OCI-LY1 (cell line): ENCODE measurements around the gene DEFB131B.

Source experiments
- H2AFZ ChIP-seq: fragments of 200-600 bp; sonication (generic), shearing (Covaris generic); 2 replicates; pipeline ENCODE4 v1.6.0; 2014; ENCODE audit warnings: antibody characterized with exemption, mild to moderate bottlenecking, low read length
- H3F3A ChIP-seq: fragments of 200-600 bp; sonication (generic), shearing (Covaris generic); 2 replicates; pipeline ENCODE4 v1.6.0; 2014; ENCODE audit warnings: mild to moderate bottlenecking, antibody characterized with exemption, low read length, moderate library complexity; ENCODE audit not compliant: insufficient read depth
- H3K27ac ChIP-seq: fragments of 200-600 bp; sonication (generic); 2 replicates; pipeline ENCODE4 v1.5.1; 2014; ENCODE audit warnings: low read length, mixed run types, mild to moderate bottlenecking, low read depth; ENCODE audit not compliant: poor library complexity, severe bottlenecking
- H3K27me3 ChIP-seq: fragments of 200-600 bp; sonication (generic); 2 replicates; pipeline ENCODE4 v1.6.0; 2014; ENCODE audit warnings: antibody characterized with exemption, mild to moderate bottlenecking, low read length, moderate library complexity; ENCODE audit not compliant: insufficient read depth
- H3K36me3 ChIP-seq: fragments of 200-600 bp; sonication (generic); 2 replicates; pipeline ENCODE4 v1.6.1; 2014; ENCODE audit warnings: mild to moderate bottlenecking, antibody characterized with exemption, low read length, moderate library complexity, mixed read lengths; ENCODE audit not compliant: insufficient read depth
- H3K4me1 ChIP-seq: fragments of 200-600 bp; sonication (generic); 2 replicates; pipeline ENCODE4 v1.5.1; 2014; ENCODE audit warnings: mild to moderate bottlenecking, low read length, moderate library complexity; ENCODE audit not compliant: insufficient read depth, severe bottlenecking
- H3K4me2 ChIP-seq: fragments of 200-600 bp; sonication (generic), shearing (Covaris generic); 2 replicates; pipeline ENCODE4 v1.6.1; 2014; ENCODE audit warnings: low read length
- H3K4me3 ChIP-seq: fragments of 200-600 bp; sonication (generic); 2 replicates; pipeline ENCODE4 v1.5.1; 2014; ENCODE audit warnings: low read length, low read depth, mild to moderate bottlenecking, mixed read lengths; ENCODE audit not compliant: poor library complexity, severe bottlenecking
- H3K79me2 ChIP-seq: fragments of 200-600 bp; shearing (Covaris generic); 2 replicates; pipeline ENCODE4 v1.6.1; 2016; ENCODE audit warnings: mixed run types, low read length, mixed read lengths; ENCODE audit not compliant: insufficient read depth
- H3K9ac ChIP-seq: fragments of 200-600 bp; sonication (generic), shearing (Covaris generic); 2 replicates; pipeline ENCODE4 v1.6.1; 2014; ENCODE audit warnings: mild to moderate bottlenecking, low read length, mixed read lengths
- H3K9me2 ChIP-seq: fragments of 200-600 bp; sonication (generic), shearing (Covaris generic); 2 replicates; pipeline ENCODE4 v1.6.1; 2014; ENCODE audit warnings: low read depth, mild to moderate bottlenecking, low read length, mixed read lengths
- H3K9me3 ChIP-seq: fragments of 200-600 bp; shearing (Covaris generic); 2 replicates; pipeline ENCODE4 v1.6.1; 2014; ENCODE audit warnings: low read length, mixed read lengths
- H4K20me1 ChIP-seq: fragments of 200-600 bp; sonication (generic), shearing (Covaris generic); 2 replicates; pipeline ENCODE4 v1.6.0; 2016; ENCODE audit warnings: mild to moderate bottlenecking, low read length; ENCODE audit not compliant: insufficient read depth
- CTCF ChIP-seq: fragments of 200-600 bp; sonication (generic), shearing (Covaris generic); IDR thresholded peaks from 2 replicates; pipeline ENCODE4 v1.5.1; 2017; ENCODE audit warnings: mild to moderate bottlenecking, antibody characterized with exemption, low read length, moderate library complexity, mixed read lengths
- EZH2 ChIP-seq: fragments of 200-600 bp; sonication (generic), shearing (Covaris generic); IDR thresholded peaks from 2 replicates; pipeline ENCODE4 v1.8.0; 2017; ENCODE audit warnings: borderline replicate concordance, mixed run types, mild to moderate bottlenecking, antibody characterized with exemption, low read length, moderate library complexity, mixed read lengths

Gene DEFB131B

GRCh38 chr11:71927820-71928736 lies 49.8 kb downstream of the DEFB131B start, which contains the start of gene XNDC1N:
TSS of gene XNDC1N (minus strand) at chr11:71928594. CDS start at chr11:71923353, 5,241 bp downstream.
- Histone ChIP-seq H3K9me2 (no peaks in the 10 kb centered on the region), H3K27me3 (no peaks in the 10 kb centered on the region), H2AFZ (peak within 1 kb of the TSS; percentile 67; the same call in 1 of the 2 replicates), H3K4me2 (peak within 1 kb of the TSS; percentile 92), H3K4me1 (peaks cover 46% of the 10 kb centered on the region), H4K20me1 (no peaks in the 10 kb centered on the region), H3K9me3 (no peaks in the 10 kb centered on the region), H3K4me3 (peak within 1 kb of the TSS; percentile 82), H3K9ac (peak within 1 kb of the TSS; percentile 95), H3K36me3 (peaks cover 19% of the 10 kb centered on the region), H3K79me2 (peaks cover 51% of the 10 kb centered on the region), H3K27ac (peak within 1 kb of the TSS; percentile 92), H3F3A (no peaks in the 10 kb centered on the region)
- TF ChIP-seq EZH2 (no peak), CTCF (no peak)

- Histone ChIP-seq H2AFZ (peak within 1 kb of the TSS; percentile 67; the same call in 1 of the 2 replicates), H4K20me1 (no peaks in the 10 kb centered on the region), H3K36me3 (peaks cover 19% of the 10 kb centered on the region), H3K27me3 (no peaks in the 10 kb centered on the region), H3K4me1 (peaks cover 54% of the 10 kb centered on the region), H3K9ac (peak within 1 kb of the TSS; percentile 95), H3K4me2 (peak within 1 kb of the TSS; percentile 92), H3F3A (no peaks in the 10 kb centered on the region), H3K27ac (peak within 1 kb of the TSS; percentile 92), H3K9me3 (no peaks in the 10 kb centered on the region), H3K4me3 (peak within 1 kb of the TSS; percentile 82), H3K79me2 (peaks cover 59% of the 10 kb centered on the region), H3K9me2 (no peaks in the 10 kb centered on the region)
- no peak for TF ChIP-seq EZH2
- no peak for TF ChIP-seq CTCF
Observed at GRCh38 chr11:71928737-71929443, 50.6 kb downstream of the DEFB131B start, which contains the start of gene RNF121. TSS of gene RNF121 (plus strand) at chr11:71929046. CDS start at chr11:71929062, 16 bp downstream.

GRCh38 chr11:71929491-71929890 lies 51.2 kb downstream of the DEFB131B start:
- Histone ChIP-seq H3K9ac (peak overlapping the region; percentile 95), H3K36me3 (peaks cover 19% of the 10 kb centered on the region), H3K27ac (no peak overlapping the region), H3K9me2 (no peaks in the 10 kb centered on the region), H2AFZ (no peak overlapping the region), H3F3A (no peaks in the 10 kb centered on the region), H4K20me1 (no peaks in the 10 kb centered on the region), H3K4me3 (peak overlapping the region; percentile 82), H3K79me2 (peaks cover 65% of the 10 kb centered on the region), H3K9me3 (no peaks in the 10 kb centered on the region), H3K27me3 (no peaks in the 10 kb centered on the region), H3K4me1 (peaks cover 60% of the 10 kb centered on the region), H3K4me2 (peak overlapping the region; percentile 92)
- TF ChIP-seq CTCF (no peak), EZH2 (no peak)
